ENCODE data around the gene TMEM219. TPM values are rescaled to one million over a fixed set of nuclear protein-coding genes. Genes with fewer than 3 reads are reported as not detected.

The TMEM219 gene
- total and polyA plus RNA-seq, 2 donors (not counting 3 experiments of a cell fraction or from before 2014, with no cell fraction given), result 110 to 182 TPM

- H3K4me3 ChIP-seq (replicated peaks in 1 of 3; ENCODE audit: insufficient read depth in 1 of 3, low read depth in 1 of 3, low read length in 3 of 3), result no peak overlapping the region
- no peaks in the 10 kb centered on the region for H3K9me3 ChIP-seq (replicated peaks; ENCODE audit: control insufficient read depth, insufficient read depth, low read length)
- H3K9me1 ChIP-seq (replicated peaks; ENCODE audit: control insufficient read depth, extremely low read depth, insufficient read depth, low read length), result no peaks in the 10 kb centered on the region
- H4K20me1 ChIP-seq (replicated peaks; ENCODE audit: control insufficient read depth, extremely low read depth, insufficient read depth, low read length), result no peaks in the 10 kb centered on the region
- CTCF ChIA-PET, result no interaction called here
- peaks cover 2% of the 10 kb centered on the region for H3K79me2 ChIP-seq (ENCODE audit: control insufficient read depth, insufficient read depth, low read length)
- POLR2A ChIA-PET, result interaction anchor here (0.7 kb wide), 1 partner anchor 111 kb away, joined by 5 read pairs; no protein-coding TSS in a partner anchor
- no peaks in the 10 kb centered on the region for H3K36me3 ChIP-seq (ENCODE audit: control insufficient read depth in 2 of 2, extremely low read depth in 1 of 2, insufficient read depth in 2 of 2, low read length in 2 of 2)
- H3K9ac ChIP-seq (replicated peaks; ENCODE audit: extremely low read depth, insufficient read depth, low read length), result no peak overlapping the region
- TF ChIP-seq FOS (IDR thresholded peaks at IDR 0.05; ENCODE audit: borderline replicate concordance, insufficient read depth, low read length), result no peak
- no peak for TF ChIP-seq CTCF (IDR thresholded peaks at IDR 0.05; ENCODE audit: extremely low read depth in 1 of 2, insufficient read depth in 1 of 2, low read depth in 1 of 2, low read length in 2 of 2)
- no peak for TF ChIP-seq JUN (IDR thresholded peaks at IDR 0.05; ENCODE audit: borderline replicate concordance, insufficient read depth, insufficient read length, low read depth)
- no peak for TF ChIP-seq GATA2 (IDR thresholded peaks at IDR 0.05; ENCODE audit: insufficient read depth, insufficient read length, low read depth, low read length)
- TF ChIP-seq POLR2AphosphoS5 (IDR thresholded peaks at IDR 0.05; ENCODE audit: insufficient read depth, low read depth, low read length), result no peak
- no peak for TF ChIP-seq POLR2A (IDR thresholded peaks at IDR 0.05; ENCODE audit: low read depth, low read length)
- TF ChIP-seq MAX (IDR thresholded peaks at IDR 0.05; ENCODE audit: insufficient read depth, insufficient read length), result no peak
- no peak for TF ChIP-seq MYC (IDR thresholded peaks at IDR 0.05; ENCODE audit: low read depth, low read length)
- no peak for TF ChIP-seq EZH2 (IDR thresholded peaks at IDR 0.05; ENCODE audit: borderline replicate concordance, low read depth, low read length, severe bottlenecking)
- H3K4me1 ChIP-seq (ENCODE audit: control insufficient read depth, extremely low read depth, insufficient read depth, low read length), result peaks cover 15% of the 10 kb centered on the region
- FAIRE-seq (no peak), DNase-seq (ENCODE audit: low read depth, low spot score) (no peak)
- no peak overlapping the region for H3K4me2 ChIP-seq (ENCODE audit: insufficient read depth, low read length)
- intact Hi-C loops (cut with micrococcal nuclease), result no loop called here
- BruUV-seq (replicated peaks), result no TSS peak
- dilution Hi-C loops (cut with MboI; ENCODE audit: extremely low pct_ligation_motif_present, low sequenced_read_pairs), result no loop called here
- H2AFZ ChIP-seq (ENCODE audit: low read depth, low read length), result no peak overlapping the region
- H3K27me3 ChIP-seq (ENCODE audit: control insufficient read depth in 2 of 2, insufficient read depth in 2 of 2, low read length in 2 of 2), result no peaks in the 10 kb centered on the region
- no peak overlapping the region for H3K27ac ChIP-seq (ENCODE audit: insufficient read depth, low read depth, low read length)
These were observed 3.1 kb upstream of the TMEM219 start for GRCh38 chr16:29958756-29959155.
